ENCODE results near the gene B3GALNT2.
A peak's percentile ranks its signal among the peaks of the same experiment; 100 is the strongest.

B3GALNT2 gene

GRCh38 chr1:235494531-235494930 is 9.7 kb downstream of the B3GALNT2 start:
- no peak for DNase-seq (ENCODE audit: extremely low spot score)
- TF ChIP-seq ZNF384 (IDR thresholded peaks at IDR 0.05): no peak
- TF ChIP-seq LEF1 (IDR thresholded peaks at IDR 0.05; ENCODE audit: borderline replicate concordance): no peak
- no peak for TF ChIP-seq FOXA1 (IDR thresholded peaks at IDR 0.05)
- TF ChIP-seq PKNOX1 (IDR thresholded peaks at IDR 0.05): no peak
- no peak for TF ChIP-seq SP1 (IDR thresholded peaks at IDR 0.05)
- TF ChIP-seq L3MBTL2 (conservative IDR thresholded peaks at IDR 0.05): no peak
- no peak for TF ChIP-seq HDGF (IDR thresholded peaks at IDR 0.05; ENCODE audit: borderline replicate concordance)
- TF ChIP-seq FOXM1 (IDR thresholded peaks at IDR 0.05; ENCODE audit: borderline replicate concordance): no peak
- no peak for TF ChIP-seq ELF4 (IDR thresholded peaks at IDR 0.05)
- no peak for TF ChIP-seq NFRKB (IDR thresholded peaks at IDR 0.05)
- no peak for TF ChIP-seq CTBP1 (IDR thresholded peaks at IDR 0.05; ENCODE audit: borderline replicate concordance)
- TF ChIP-seq TARDBP (IDR thresholded peaks at IDR 0.05): no peak
- TF ChIP-seq FOXK2 (IDR thresholded peaks at IDR 0.05): no peak
- POLR2A ChIA-PET: interaction anchor here (2.1 kb wide), 1 partner anchor 10 kb away, joined by 14 read pairs; the partner anchor contains the start of gene B3GALNT2
- CTCF ChIA-PET: no interaction called here

GRCh38 chr1:235491644-235492043 is 12.6 kb downstream of the B3GALNT2 start:
- CTCF ChIA-PET: no interaction called here

GRCh38 chr1:235486321-235486720 is 17.9 kb downstream of the B3GALNT2 start:
- ChIA-PET CTCF (no interaction called here), POLR2A (interaction anchor here (1.2 kb wide), 1 partner anchor 20 kb away, joined by 3 read pairs; no protein-coding TSS in a partner anchor)
- TF ChIP-seq SP1 (IDR thresholded peaks at IDR 0.05) (no peak), FOXK2 (IDR thresholded peaks at IDR 0.05) (no peak), HDGF (IDR thresholded peaks at IDR 0.05; ENCODE audit: borderline replicate concordance) (no peak), BHLHE40 (IDR thresholded peaks at IDR 0.05; ENCODE audit: borderline replicate concordance) (no peak), LEF1 (IDR thresholded peaks at IDR 0.05; ENCODE audit: borderline replicate concordance) (no peak), NFRKB (IDR thresholded peaks at IDR 0.05) (no peak), L3MBTL2 (conservative IDR thresholded peaks at IDR 0.05) (no peak), CTBP1 (IDR thresholded peaks at IDR 0.05; ENCODE audit: borderline replicate concordance) (no peak), PKNOX1 (IDR thresholded peaks at IDR 0.05) (no peak), SUZ12 (IDR thresholded peaks at IDR 0.05) (no peak), FOXM1 (IDR thresholded peaks at IDR 0.05; ENCODE audit: borderline replicate concordance) (no peak), FOXA1 (IDR thresholded peaks at IDR 0.05) (no peak), TARDBP (IDR thresholded peaks at IDR 0.05) (no peak), ZNF384 (IDR thresholded peaks at IDR 0.05) (no peak), ELF4 (IDR thresholded peaks at IDR 0.05) (no peak), ARNT (IDR thresholded peaks at IDR 0.05) (no peak)
- peak; percentile 17 for DNase-seq (ENCODE audit: extremely low spot score)

More at GRCh38 chr1:235491644-235492043, 12.6 kb downstream of the B3GALNT2 start:
- no peak for TF ChIP-seq SUZ12 (IDR thresholded peaks at IDR 0.05)
- no peak for TF ChIP-seq L3MBTL2 (conservative IDR thresholded peaks at IDR 0.05)
- TF ChIP-seq TARDBP (IDR thresholded peaks at IDR 0.05): no peak
- TF ChIP-seq FOXK2 (IDR thresholded peaks at IDR 0.05): no peak
- no peak for TF ChIP-seq ELF4 (IDR thresholded peaks at IDR 0.05)
- TF ChIP-seq LEF1 (IDR thresholded peaks at IDR 0.05; ENCODE audit: borderline replicate concordance): no peak
- TF ChIP-seq FOXM1 (IDR thresholded peaks at IDR 0.05; ENCODE audit: borderline replicate concordance): no peak
- no peak for TF ChIP-seq HDGF (IDR thresholded peaks at IDR 0.05; ENCODE audit: borderline replicate concordance)
- TF ChIP-seq ARNT (IDR thresholded peaks at IDR 0.05): no peak
- no peak for TF ChIP-seq NFRKB (IDR thresholded peaks at IDR 0.05)
- no peak for TF ChIP-seq PKNOX1 (IDR thresholded peaks at IDR 0.05)
- TF ChIP-seq ZNF384 (IDR thresholded peaks at IDR 0.05): no peak
- TF ChIP-seq CTBP1 (IDR thresholded peaks at IDR 0.05; ENCODE audit: borderline replicate concordance): no peak
- no peak for TF ChIP-seq BHLHE40 (IDR thresholded peaks at IDR 0.05; ENCODE audit: borderline replicate concordance)
- TF ChIP-seq FOXA1 (IDR thresholded peaks at IDR 0.05): no peak
- no peak for TF ChIP-seq SP1 (IDR thresholded peaks at IDR 0.05)
- DNase-seq (ENCODE audit: extremely low spot score): no peak
- POLR2A ChIA-PET: no interaction called here

GRCh38 chr1:235485558-235485957 is 18.7 kb downstream of the B3GALNT2 start:
- ChIA-PET POLR2A (interaction anchor here (1.2 kb wide), 2 partner anchors 19 to 21 kb away, joined by 3 read pairs; no protein-coding TSS in a partner anchor), CTCF (no interaction called here)
- no peak for DNase-seq (ENCODE audit: extremely low spot score)
- TF ChIP-seq FOXK2 (IDR thresholded peaks at IDR 0.05) (no peak), BHLHE40 (IDR thresholded peaks at IDR 0.05; ENCODE audit: borderline replicate concordance) (no peak)

- no peak for DNase-seq (ENCODE audit: extremely low spot score)
- ChIA-PET POLR2A (no interaction called here), CTCF (no interaction called here)
- TF ChIP-seq SP1 (IDR thresholded peaks at IDR 0.05): no peak
- no peak for TF ChIP-seq CTBP1 (IDR thresholded peaks at IDR 0.05; ENCODE audit: borderline replicate concordance)
- no peak for TF ChIP-seq PKNOX1 (IDR thresholded peaks at IDR 0.05)
- TF ChIP-seq FOXM1 (IDR thresholded peaks at IDR 0.05; ENCODE audit: borderline replicate concordance): no peak
- TF ChIP-seq HDGF (IDR thresholded peaks at IDR 0.05; ENCODE audit: borderline replicate concordance): no peak
- no peak for TF ChIP-seq ZNF384 (IDR thresholded peaks at IDR 0.05)
- TF ChIP-seq FOXA1 (IDR thresholded peaks at IDR 0.05): no peak
- TF ChIP-seq SUZ12 (IDR thresholded peaks at IDR 0.05): no peak
- TF ChIP-seq TARDBP (IDR thresholded peaks at IDR 0.05): no peak
- TF ChIP-seq BHLHE40 (IDR thresholded peaks at IDR 0.05; ENCODE audit: borderline replicate concordance): no peak
- no peak for TF ChIP-seq L3MBTL2 (conservative IDR thresholded peaks at IDR 0.05)
- TF ChIP-seq LEF1 (IDR thresholded peaks at IDR 0.05; ENCODE audit: borderline replicate concordance): no peak
- TF ChIP-seq ARNT (IDR thresholded peaks at IDR 0.05): no peak
These were observed 21.2 kb downstream of the B3GALNT2 start for GRCh38 chr1:235483090-235483489.

Measured in HEK293T (cell line).